Immature natural killer cell (primary cell): ENCODE data around the gene TRPC4AP. TPM values are rescaled to one million over a fixed set of nuclear protein-coding genes. Genes with fewer than 3 reads are reported as not detected.
A peak's percentile ranks its signal among the peaks of the same experiment; 100 is the strongest.

Experiments used
- DNase-seq, 3 donors: peaks; one replicate each; pipeline ENCODE4 v3.0.0; 2022; ENCODE audit warnings: mixed read lengths in 1 of 3
- H3K27ac Mint-ChIP-seq, 6 donors: one replicate each; pipeline ENCODE4 v1.8.0; 2020; ENCODE audit warnings: mixed read lengths in 6 of 6, mild to moderate bottlenecking in 5 of 6, inconsistent platforms in 4 of 6, moderate library complexity in 3 of 6
- H3K27me3 Mint-ChIP-seq, 3 donors: one replicate each; pipeline ENCODE4 v1.8.0; 2020 to 2021; ENCODE audit warnings: low read depth in 3 of 3, mild to moderate bottlenecking in 3 of 3, mixed read lengths in 3 of 3, moderate library complexity in 3 of 3, inconsistent platforms in 1 of 3
- H3K36me3 Mint-ChIP-seq, 3 donors: one replicate each; pipeline ENCODE4 v1.8.0; 2020; ENCODE audit warnings: mixed read lengths in 3 of 3, inconsistent platforms in 2 of 3, mild to moderate bottlenecking in 2 of 3
- H3K4me1 Mint-ChIP-seq, 2 donors: one replicate each; pipeline ENCODE4 v1.8.0; 2020; ENCODE audit warnings: inconsistent platforms in 2 of 2, mild to moderate bottlenecking in 2 of 2, mixed read lengths in 2 of 2, moderate library complexity in 1 of 2
- H3K4me3 Mint-ChIP-seq, 5 donors: one replicate each; pipeline ENCODE4 v1.8.0; 2020; ENCODE audit warnings: mild to moderate bottlenecking in 5 of 5, mixed read lengths in 5 of 5, inconsistent platforms in 3 of 5, moderate library complexity in 3 of 5
- H3K9me3 Mint-ChIP-seq, 6 donors: one replicate each; pipeline ENCODE4 v1.8.0; 2020; ENCODE audit warnings: mild to moderate bottlenecking in 6 of 6, mixed read lengths in 6 of 6, inconsistent platforms in 4 of 6, moderate library complexity in 3 of 6
- polyA plus RNA-seq, 3 donors: library from polyadenylated mRNA; unstranded; fragments of 300-500 nt; fragmentation: Illumina TruSeq; gene quantifications; one replicate each; pipeline ENCODE4 v1.2.3, GENCODE V29; 2021

Gene TRPC4AP
- polyA plus RNA-seq, 3 donors from 2014 or later, result 58.0 to 89.0 (median 72.5) TPM

- no peak for DNase-seq
- H3K36me3 Mint-ChIP-seq, result peaks cover 11 to 40% (median 21%) of the 10 kb centered on the region in 3 donors
- no peaks in the 10 kb centered on the region for H3K4me1 Mint-ChIP-seq
- peak overlapping the region in 2 of 6 donors; percentile 30 to 77 for H3K27ac Mint-ChIP-seq
- no peak overlapping the region for H3K4me3 Mint-ChIP-seq
- H3K27me3 Mint-ChIP-seq, result peaks cover 3 to 13% (median 4%) of the 10 kb centered on the region in 3 donors
- H3K9me3 Mint-ChIP-seq, result no peaks in the 10 kb centered on the region
Measured at GRCh38 chr20:35004051-35004725, 88.4 kb downstream of the TRPC4AP start.

DNA sequence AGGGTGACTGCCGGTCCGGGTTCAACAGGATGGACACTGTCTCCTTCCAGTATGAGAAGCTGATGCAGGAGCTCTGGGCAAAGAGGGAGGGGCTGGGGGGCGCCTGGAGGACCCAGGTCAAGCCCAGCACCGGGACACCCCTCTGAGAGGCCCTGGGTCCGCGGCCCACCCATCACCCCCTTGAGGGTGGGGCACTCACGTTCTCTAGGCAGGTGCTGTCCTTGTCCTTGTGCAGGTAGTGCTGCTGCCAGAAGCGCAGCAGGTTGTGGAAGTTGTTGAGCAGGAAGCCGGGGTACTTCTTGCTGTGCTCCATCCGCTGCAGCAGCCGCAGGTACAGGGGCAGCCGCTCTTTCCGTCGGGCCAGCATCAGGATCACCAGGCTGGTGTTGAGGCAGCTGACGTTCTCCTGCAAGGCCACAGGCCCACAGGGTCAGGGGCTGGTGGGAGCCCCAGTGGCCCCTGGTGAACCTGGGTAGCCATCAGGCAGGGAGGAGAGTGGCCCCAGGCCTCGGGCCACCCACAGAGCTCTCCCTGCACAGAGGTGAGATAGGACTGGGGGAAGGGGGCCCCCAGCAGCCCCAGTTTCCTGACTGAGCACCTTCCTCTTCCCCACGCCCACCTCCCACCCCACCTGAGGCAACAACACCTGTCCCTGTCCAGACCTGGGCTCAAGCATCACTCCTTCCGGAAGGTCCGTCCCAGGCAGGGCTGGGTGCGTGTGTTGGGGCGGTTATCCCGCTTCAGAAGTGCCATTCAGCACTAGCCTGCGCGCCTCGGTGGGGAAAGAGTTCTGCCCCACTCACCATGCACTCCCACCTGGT, 89.2 kb downstream of the TRPC4AP start:
- Mint-ChIP-seq H3K4me1 (no peaks in the 10 kb centered on the region), H3K36me3 (peaks cover 9 to 32% (median 14%) of the 10 kb centered on the region in 3 donors), H3K9me3 (no peaks in the 10 kb centered on the region), H3K4me3 (no peak overlapping the region), H3K27me3 (peaks cover 3 to 12% (median 4%) of the 10 kb centered on the region in 3 donors), H3K27ac (no peak overlapping the region)
- no peak for DNase-seq

DNA sequence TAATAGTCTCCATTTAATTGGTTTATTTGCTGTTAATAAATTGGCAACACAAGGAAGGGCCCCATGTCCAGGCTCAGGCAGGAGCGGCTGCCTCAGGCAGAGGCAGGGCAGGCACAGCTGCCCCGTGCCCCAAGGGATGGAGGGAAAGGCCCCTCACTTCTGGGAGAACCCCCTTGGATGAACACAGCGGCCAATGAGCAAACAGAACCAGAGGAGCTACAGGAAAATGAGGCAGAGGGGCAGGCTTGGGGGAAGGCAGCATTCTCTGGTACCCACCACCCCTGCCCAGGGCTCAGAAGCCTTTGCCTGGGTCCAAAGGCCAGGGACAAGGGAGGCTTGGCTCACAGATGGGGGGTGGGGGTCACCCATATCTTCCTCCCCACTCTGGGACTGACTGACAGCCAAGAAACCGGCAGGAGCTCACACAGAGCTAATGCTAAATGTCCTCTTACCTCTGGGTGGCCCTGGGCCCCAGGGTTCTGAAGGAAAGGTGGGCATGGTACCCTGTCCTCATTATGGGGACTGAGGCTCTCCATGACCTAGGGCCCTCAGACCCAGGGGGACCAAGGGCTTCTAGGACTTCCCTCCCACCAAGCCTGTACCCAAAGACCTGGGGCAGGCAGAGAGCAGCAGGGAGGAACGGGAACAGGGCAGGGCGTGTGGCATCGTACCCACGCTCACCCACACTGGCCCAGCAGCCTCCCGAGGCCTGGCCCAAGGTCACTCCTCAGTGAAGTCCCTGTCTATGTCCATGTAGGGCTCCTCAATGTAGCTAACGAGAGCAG, 90.0 kb downstream of the TRPC4AP start:
- Mint-ChIP-seq H3K27me3 (peaks cover 3 to 12% (median 10%) of the 10 kb centered on the region in 3 donors), H3K4me3 (no peak overlapping the region), H3K9me3 (no peaks in the 10 kb centered on the region), H3K36me3 (peaks cover 6 to 30% (median 13%) of the 10 kb centered on the region in 3 donors), H3K27ac (peak overlapping the region in 1 of 6 donors; percentile 48), H3K4me1 (peaks cover 0 to 2% of the 10 kb centered on the region in 2 donors)
- DNase-seq, result no peak

GRCh38 chr20:35001596-35002362, 90.8 kb downstream of the TRPC4AP start:
- no peak overlapping the region for H3K27ac Mint-ChIP-seq
- H3K4me1 Mint-ChIP-seq, result peaks cover 0 to 2% of the 10 kb centered on the region in 2 donors
- peaks cover 6 to 31% (median 14%) of the 10 kb centered on the region in 3 donors for H3K36me3 Mint-ChIP-seq
- H3K27me3 Mint-ChIP-seq, result peaks cover 5 to 12% (median 10%) of the 10 kb centered on the region in 3 donors
- DNase-seq, result no peak
- no peak overlapping the region for H3K4me3 Mint-ChIP-seq
- no peaks in the 10 kb centered on the region for H3K9me3 Mint-ChIP-seq

DNA sequence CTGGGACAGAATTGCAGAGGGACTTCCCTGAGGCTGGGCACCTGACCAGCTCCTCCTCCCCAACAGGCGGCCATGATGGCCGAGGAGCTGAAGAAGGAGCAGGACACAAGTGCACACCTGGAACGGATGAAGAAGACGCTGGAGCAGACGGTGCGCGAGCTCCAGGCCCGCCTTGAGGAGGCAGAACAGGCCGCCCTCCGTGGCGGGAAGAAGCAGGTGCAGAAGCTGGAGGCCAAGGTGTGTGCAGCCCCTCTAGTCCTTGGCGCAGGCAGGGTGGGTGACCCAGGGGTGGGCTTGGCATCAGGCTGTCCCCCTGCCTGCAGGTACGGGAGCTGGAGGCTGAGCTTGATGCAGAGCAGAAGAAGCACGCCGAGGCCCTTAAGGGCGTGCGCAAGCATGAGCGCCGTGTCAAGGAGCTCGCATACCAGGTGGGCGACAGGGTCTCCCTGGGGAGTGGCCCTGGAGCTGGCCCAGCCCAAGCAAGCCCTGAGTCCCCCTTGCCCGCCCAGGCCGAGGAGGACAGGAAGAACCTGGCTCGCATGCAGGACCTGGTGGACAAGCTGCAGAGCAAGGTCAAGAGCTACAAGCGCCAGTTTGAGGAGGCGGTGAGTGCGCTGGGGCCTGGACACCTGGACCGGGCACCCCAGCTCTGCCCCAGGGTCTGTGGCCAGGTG, 91.5 kb downstream of the TRPC4AP start:
- H3K4me1 Mint-ChIP-seq, result peaks cover 0 to 2% of the 10 kb centered on the region in 2 donors
- no peak overlapping the region for H3K27ac Mint-ChIP-seq

DNA sequence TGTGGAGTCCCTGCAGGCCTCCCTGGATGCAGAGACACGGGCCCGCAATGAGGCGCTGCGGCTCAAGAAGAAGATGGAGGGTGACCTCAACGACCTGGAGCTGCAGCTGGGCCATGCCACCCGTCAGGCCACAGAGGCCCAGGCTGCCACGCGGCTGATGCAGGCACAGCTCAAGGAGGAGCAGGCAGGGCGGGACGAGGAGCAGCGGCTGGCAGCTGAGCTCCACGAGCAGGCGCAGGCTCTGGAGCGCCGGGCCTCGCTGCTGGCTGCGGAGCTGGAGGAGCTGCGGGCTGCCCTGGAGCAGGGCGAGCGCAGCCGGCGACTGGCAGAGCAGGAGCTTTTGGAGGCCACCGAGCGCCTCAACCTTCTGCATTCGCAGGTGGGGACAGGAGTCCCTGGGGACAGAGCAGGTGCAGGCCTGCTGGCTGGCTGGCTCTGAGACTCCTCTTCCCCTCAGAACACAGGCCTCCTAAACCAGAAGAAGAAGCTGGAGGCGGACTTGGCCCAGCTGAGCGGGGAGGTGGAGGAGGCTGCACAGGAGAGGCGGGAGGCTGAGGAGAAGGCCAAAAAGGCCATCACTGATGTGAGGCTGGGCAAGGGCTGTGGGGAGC, 92.2 kb downstream of the TRPC4AP start:
- H3K27ac Mint-ChIP-seq, result peak overlapping the region in 1 of 6 donors; percentile 23
- H3K27me3 Mint-ChIP-seq, result peaks cover 5 to 12% (median 8%) of the 10 kb centered on the region in 3 donors
- H3K4me3 Mint-ChIP-seq, result no peak overlapping the region
- H3K36me3 Mint-ChIP-seq, result peaks cover 6 to 25% (median 14%) of the 10 kb centered on the region in 3 donors
- no peaks in the 10 kb centered on the region for H3K9me3 Mint-ChIP-seq
- DNase-seq, result no peak
- peaks cover 0 to 2% of the 10 kb centered on the region in 2 donors for H3K4me1 Mint-ChIP-seq

More for the DNA sequence above, 91.5 kb downstream of the TRPC4AP start:
- H3K27me3 Mint-ChIP-seq, result peaks cover 5 to 12% (median 8%) of the 10 kb centered on the region in 3 donors
- H3K9me3 Mint-ChIP-seq, result no peaks in the 10 kb centered on the region
- no peak overlapping the region for H3K4me3 Mint-ChIP-seq
- peaks cover 6 to 30% (median 14%) of the 10 kb centered on the region in 3 donors for H3K36me3 Mint-ChIP-seq
- no peak for DNase-seq

- Mint-ChIP-seq H3K36me3 (peaks cover 6 to 21% (median 14%) of the 10 kb centered on the region in 3 donors), H3K27ac (no peak overlapping the region), H3K4me3 (no peak overlapping the region), H3K9me3 (no peaks in the 10 kb centered on the region), H3K4me1 (peaks cover 0 to 2% of the 10 kb centered on the region in 2 donors), H3K27me3 (peaks cover 5 to 12% (median 7%) of the 10 kb centered on the region in 3 donors)
- DNase-seq, result no peak
Measured at GRCh38 chr20:34999782-35000181, 92.8 kb downstream of the TRPC4AP start.

- no peak for DNase-seq
- Mint-ChIP-seq H3K4me1 (peaks cover 0 to 2% of the 10 kb centered on the region in 2 donors), H3K27me3 (peaks cover 5 to 10% (median 7%) of the 10 kb centered on the region in 3 donors), H3K9me3 (no peaks in the 10 kb centered on the region), H3K27ac (peak overlapping the region in 2 of 6 donors; percentile 28 to 39), H3K4me3 (no peak overlapping the region), H3K36me3 (peaks cover 4 to 21% (median 11%) of the 10 kb centered on the region in 3 donors)
Measured at GRCh38 chr20:34999021-34999451, 93.6 kb downstream of the TRPC4AP start.

- Mint-ChIP-seq H3K9me3 (no peaks in the 10 kb centered on the region), H3K27ac (no peak overlapping the region), H3K36me3 (peaks cover 4 to 21% (median 8%) of the 10 kb centered on the region in 3 donors), H3K27me3 (peaks cover 5 to 8% (median 6%) of the 10 kb centered on the region in 3 donors), H3K4me3 (no peak overlapping the region), H3K4me1 (peaks cover 0 to 2% of the 10 kb centered on the region in 2 donors)
- DNase-seq, result no peak
Measured at GRCh38 chr20:34998331-34998950, 94.2 kb downstream of the TRPC4AP start.

DNA sequence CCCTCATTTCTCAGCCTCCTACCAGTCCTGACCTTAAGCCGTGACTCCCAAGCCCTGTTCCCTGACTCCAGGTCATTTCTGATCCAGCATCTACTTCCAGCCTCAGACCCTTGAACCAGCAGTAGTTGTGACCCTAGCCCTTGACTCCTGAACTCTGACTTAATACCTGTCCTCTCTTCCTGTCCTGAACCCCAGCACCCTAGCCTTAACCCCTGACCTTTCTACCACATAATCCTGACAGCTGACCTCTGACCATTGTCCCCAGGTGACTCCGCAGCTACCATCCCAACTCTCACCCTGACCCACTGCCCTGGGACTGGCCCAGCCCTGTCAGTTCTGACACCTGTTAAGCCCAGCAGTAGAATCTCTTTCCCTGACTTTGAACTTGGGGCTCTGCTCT, 94.8 kb downstream of the TRPC4AP start:
- Mint-ChIP-seq H3K27me3 (peaks cover 5 to 8% (median 6%) of the 10 kb centered on the region in 3 donors), H3K36me3 (peaks cover 4 to 21% (median 8%) of the 10 kb centered on the region in 3 donors), H3K4me1 (peaks cover 0 to 2% of the 10 kb centered on the region in 2 donors), H3K4me3 (no peak overlapping the region), H3K27ac (peak overlapping the region in 4 of 6 donors; percentile 25 to 77 (median 32)), H3K9me3 (no peaks in the 10 kb centered on the region)
- DNase-seq, result no peak

DNA sequence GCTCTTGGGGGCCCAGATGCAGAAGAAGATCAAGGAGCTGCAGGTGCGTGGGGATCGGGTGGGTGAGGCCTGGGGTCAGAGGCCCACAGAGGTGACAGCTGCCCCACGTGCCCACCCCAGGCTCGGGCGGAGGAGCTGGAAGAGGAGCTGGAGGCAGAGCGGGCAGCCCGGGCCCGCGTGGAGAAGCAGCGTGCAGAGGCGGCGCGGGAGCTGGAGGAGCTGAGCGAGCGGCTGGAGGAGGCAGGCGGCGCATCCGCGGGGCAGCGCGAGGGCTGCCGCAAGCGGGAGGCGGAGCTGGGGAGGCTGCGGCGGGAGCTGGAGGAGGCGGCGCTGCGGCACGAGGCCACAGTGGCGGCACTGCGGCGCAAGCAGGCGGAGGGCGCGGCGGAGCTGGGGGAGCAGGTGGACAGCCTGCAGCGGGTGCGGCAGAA, 95.5 kb downstream of the TRPC4AP start:
- peak in 1 of 3 donors; percentile 8 for DNase-seq
- no peak overlapping the region for H3K4me3 Mint-ChIP-seq
- no peak overlapping the region for H3K27ac Mint-ChIP-seq
- H3K36me3 Mint-ChIP-seq, result peaks cover 4 to 19% (median 8%) of the 10 kb centered on the region in 3 donors
- no peaks in the 10 kb centered on the region for H3K9me3 Mint-ChIP-seq
- peaks cover 5 to 8% (median 5%) of the 10 kb centered on the region in 3 donors for H3K27me3 Mint-ChIP-seq
- peaks cover 0 to 2% of the 10 kb centered on the region in 2 donors for H3K4me1 Mint-ChIP-seq
